RKO (cell line): ENCODE measurements around the gene COLEC12.

Source experiments
- DNase-seq: peaks from one replicate; pipeline ENCODE4 v3.0.0-alpha.2; 2016; ENCODE audit warnings: low spot score

Gene COLEC12

GRCh38 chr18:386994-387393 lies 113.5 kb downstream of the COLEC12 start:
- DNase-seq: no peak

GRCh38 chr18:384897-385296 lies 115.6 kb downstream of the COLEC12 start:
- no peak for DNase-seq

- peak; percentile 19 for DNase-seq
These were observed 117.4 kb downstream of the COLEC12 start for GRCh38 chr18:383135-383534.

GRCh38 chr18:382423-382984 lies 118.0 kb downstream of the COLEC12 start:
- DNase-seq: no peak

- no peak for DNase-seq
These were observed 120.7 kb downstream of the COLEC12 start for GRCh38 chr18:379681-380330.

GRCh38 chr18:378079-378478 lies 122.4 kb downstream of the COLEC12 start:
- DNase-seq: no peak

- DNase-seq: no peak
These were observed 123.4 kb downstream of the COLEC12 start for GRCh38 chr18:377088-377487.

GRCh38 chr18:376311-376710 lies 124.2 kb downstream of the COLEC12 start:
- DNase-seq: no peak

GRCh38 chr18:374721-375168 lies 125.8 kb downstream of the COLEC12 start:
- no peak for DNase-seq

- DNase-seq: no peak
These were observed 126.7 kb downstream of the COLEC12 start for GRCh38 chr18:373780-374179.

- no peak for DNase-seq
These were observed 128.9 kb downstream of the COLEC12 start for GRCh38 chr18:371609-371982.

GRCh38 chr18:370751-371608 lies 129.5 kb downstream of the COLEC12 start:
- DNase-seq: no peak

GRCh38 chr18:369224-370015 lies 131.1 kb downstream of the COLEC12 start:
- no peak for DNase-seq

GRCh38 chr18:366466-367061 lies 133.9 kb downstream of the COLEC12 start:
- DNase-seq: no peak

GRCh38 chr18:365651-366050 lies 134.8 kb downstream of the COLEC12 start:
- DNase-seq: no peak

GRCh38 chr18:364256-364826 lies 136.2 kb downstream of the COLEC12 start:
- DNase-seq: no peak

GRCh38 chr18:363301-364085 lies 137.0 kb downstream of the COLEC12 start:
- DNase-seq: no peak

GRCh38 chr18:362311-363290 lies 137.9 kb downstream of the COLEC12 start:
- DNase-seq: no peak

- no peak for DNase-seq
These were observed 138.6 kb downstream of the COLEC12 start for GRCh38 chr18:361941-362310.
